GM19463 (cell line): Measurements from ENCODE around the gene MRPL12.
"Not testable (repeated sequence)": the region's sequence is repeated elsewhere in the genome, so short reads cannot be mapped to it uniquely, and the experiment has no call there.

Experiments used
- ATAC-seq: cut with Tn5 transposase; IDR thresholded peaks from one replicate; pipeline ENCODE4 v1.9.1; 2021; ENCODE audit warnings: mild to moderate bottlenecking, moderate library complexity; ENCODE audit not compliant: unreplicated experiment

MRPL12 gene

GRCh38 chr17:81737947-81738800, 35.0 kb downstream of the MRPL12 start:
- ATAC-seq, result no peak

- ATAC-seq, result no peak
These were observed 35.7 kb downstream of the MRPL12 start for GRCh38 chr17:81738801-81739393.

GRCh38 chr17:81739593-81739992, 36.4 kb downstream of the MRPL12 start:
- not testable (repeated sequence) for ATAC-seq

GRCh38 chr17:81740395-81740961, 37.3 kb downstream of the MRPL12 start:
- no peak for ATAC-seq

- no peak for ATAC-seq
These were observed 38.0 kb downstream of the MRPL12 start for GRCh38 chr17:81741049-81741593.

- ATAC-seq, result no peak
These were observed 38.7 kb downstream of the MRPL12 start for GRCh38 chr17:81741594-81742452.
